ENCODE results near the gene C17orf50. TPM values are rescaled to one million over a fixed set of nuclear protein-coding genes. Genes with fewer than 3 reads are reported as not detected.

C17orf50 gene
- total and polyA plus RNA-seq, 3 experiments from 2014 or later: not detected

GRCh38 chr17:35763767-35764122, 3.1 kb downstream of the C17orf50 start:
- ChIA-PET POLR2A (interaction anchor here (0.7 to 4.6 kb wide), 5 partner anchors 18 to 451 kb away, joined by 3 to 66 read pairs (median 4); partner anchors contain the start of gene TAF15), CTCF (interaction anchor here (0.7 to 9.3 kb wide), 60 partner anchors 11 to 784 kb away, joined by 3 to 250 read pairs (median 4); partner anchors contain the start of genes CCL5, LIG3, MMP28 and RASL10B)
- peaks cover 0 to 2% (median 0%) of the 10 kb centered on the region in 3 donors for H3K36me3 Mint-ChIP-seq
- H3K9me3 Mint-ChIP-seq: no peaks in the 10 kb centered on the region
- H3K27ac ChIP-seq (ENCODE audit: low read depth, low read length): no peak overlapping the region
- no peaks in the 10 kb centered on the region for H3K27me3 ChIP-seq (ENCODE audit: insufficient read depth, low read length, poor library complexity, severe bottlenecking)
- no peaks in the 10 kb centered on the region for H3K36me3 ChIP-seq (ENCODE audit: insufficient read depth, low read length)
- no peaks in the 10 kb centered on the region for H3K27me3 Mint-ChIP-seq
- H3K4me1 ChIP-seq (ENCODE audit: insufficient read depth, low read length): peaks cover 8% of the 10 kb centered on the region
- H3K9me3 ChIP-seq (ENCODE audit: low read length): no peaks in the 10 kb centered on the region
- peak overlapping the region; percentile 88 to 99 (median 96) for H3K4me3 Mint-ChIP-seq
- peak overlapping the region in 1 of 8 donors; percentile 77 for H3K27ac Mint-ChIP-seq
- H3K4me3 ChIP-seq (ENCODE audit: low read length): peak overlapping the region; percentile 70
- DNase-seq: no peak
- peaks cover 7 to 9% (median 9%) of the 10 kb centered on the region in 3 donors for H3K4me1 Mint-ChIP-seq

GRCh38 chr17:35764123-35764991, 3.7 kb downstream of the C17orf50 start:
- Histone ChIP-seq H3K27me3 (ENCODE audit: insufficient read depth, low read length, poor library complexity, severe bottlenecking) (no peaks in the 10 kb centered on the region), H3K4me1 (ENCODE audit: insufficient read depth, low read length) (peaks cover 8% of the 10 kb centered on the region), H3K9me3 (ENCODE audit: low read length) (no peaks in the 10 kb centered on the region), H3K36me3 (ENCODE audit: insufficient read depth, low read length) (no peaks in the 10 kb centered on the region), H3K27ac (ENCODE audit: low read depth, low read length) (peak overlapping the region; percentile 17), H3K4me3 (ENCODE audit: low read length) (peak overlapping the region; percentile 70)
- ChIA-PET POLR2A (interaction anchor here (0.6 to 4.6 kb wide), 6 partner anchors 17 to 451 kb away, joined by 3 to 66 read pairs (median 4); partner anchors contain the start of gene TAF15), CTCF (interaction anchor here (0.7 to 9.3 kb wide), 61 partner anchors 10 to 784 kb away, joined by 3 to 250 read pairs (median 4); partner anchors contain the start of genes CCL5, LIG3, MMP28 and TAF15)
- Mint-ChIP-seq H3K4me3 (peak overlapping the region; percentile 88 to 99 (median 96)), H3K27ac (peak overlapping the region; percentile 65 to 96 (median 86)), H3K9me3 (no peaks in the 10 kb centered on the region), H3K36me3 (peaks cover 0 to 2% (median 0%) of the 10 kb centered on the region in 3 donors), H3K4me1 (peaks cover 7 to 9% (median 9%) of the 10 kb centered on the region in 3 donors), H3K27me3 (no peaks in the 10 kb centered on the region)
- DNase-seq: peak; percentile 77 to 86 (median 84)

GRCh38 chr17:35765086-35765710, 4.5 kb downstream of the C17orf50 start:
- Histone ChIP-seq H3K36me3 (ENCODE audit: insufficient read depth, low read length) (no peaks in the 10 kb centered on the region), H3K27ac (ENCODE audit: low read depth, low read length) (no peak overlapping the region), H3K4me3 (ENCODE audit: low read length) (peak overlapping the region; percentile 70), H3K4me1 (ENCODE audit: insufficient read depth, low read length) (peaks cover 8% of the 10 kb centered on the region), H3K9me3 (ENCODE audit: low read length) (no peaks in the 10 kb centered on the region), H3K27me3 (ENCODE audit: insufficient read depth, low read length, poor library complexity, severe bottlenecking) (no peaks in the 10 kb centered on the region)
- Mint-ChIP-seq H3K4me3 (peak overlapping the region; percentile 88 to 99 (median 96)), H3K9me3 (no peaks in the 10 kb centered on the region), H3K36me3 (peaks cover 0 to 2% (median 0%) of the 10 kb centered on the region in 3 donors), H3K27me3 (no peaks in the 10 kb centered on the region), H3K27ac (peak overlapping the region in 7 of 8 donors; percentile 65 to 96 (median 89)), H3K4me1 (peaks cover 7 to 9% (median 9%) of the 10 kb centered on the region in 3 donors)
- ChIA-PET CTCF (interaction anchor here (0.9 to 9.3 kb wide), 12 partner anchors 11 to 308 kb away, joined by 3 to 250 read pairs (median 6); partner anchors contain the start of genes MMP28 and TAF15), POLR2A (interaction anchor here (4.6 kb wide), 1 partner anchor 44 kb away, joined by 66 read pairs; the partner anchor contains the start of gene TAF15)
- DNase-seq: no peak

GRCh38 chr17:35765756-35766488, 5.2 kb downstream of the C17orf50 start:
- Histone ChIP-seq H3K4me3 (ENCODE audit: low read length) (no peak overlapping the region), H3K27me3 (ENCODE audit: insufficient read depth, low read length, poor library complexity, severe bottlenecking) (no peaks in the 10 kb centered on the region), H3K4me1 (ENCODE audit: insufficient read depth, low read length) (peaks cover 8% of the 10 kb centered on the region), H3K9me3 (ENCODE audit: low read length) (no peaks in the 10 kb centered on the region), H3K36me3 (ENCODE audit: insufficient read depth, low read length) (no peaks in the 10 kb centered on the region), H3K27ac (ENCODE audit: low read depth, low read length) (no peak overlapping the region)
- H3K27ac Mint-ChIP-seq: no peak overlapping the region
- H3K36me3 Mint-ChIP-seq: peaks cover 0 to 2% (median 0%) of the 10 kb centered on the region in 3 donors
- no peaks in the 10 kb centered on the region for H3K27me3 Mint-ChIP-seq
- DNase-seq: no peak
- ChIA-PET CTCF (interaction anchor here (0.9 to 9.3 kb wide), 5 partner anchors 15 to 307 kb away, joined by 3 to 250 read pairs (median 25); partner anchors contain the start of gene TAF15), POLR2A (interaction anchor here (4.6 kb wide), 1 partner anchor 43 kb away, joined by 66 read pairs; the partner anchor contains the start of gene TAF15)
- peaks cover 7 to 9% (median 9%) of the 10 kb centered on the region in 3 donors for H3K4me1 Mint-ChIP-seq
- peak overlapping the region in 1 of 7 donors; percentile 23 for H3K4me3 Mint-ChIP-seq
- no peaks in the 10 kb centered on the region for H3K9me3 Mint-ChIP-seq

- Histone ChIP-seq H3K4me1 (ENCODE audit: insufficient read depth, low read length) (peaks cover 8% of the 10 kb centered on the region), H3K9me3 (ENCODE audit: low read length) (no peaks in the 10 kb centered on the region), H3K27me3 (ENCODE audit: insufficient read depth, low read length, poor library complexity, severe bottlenecking) (no peaks in the 10 kb centered on the region), H3K36me3 (ENCODE audit: insufficient read depth, low read length) (no peaks in the 10 kb centered on the region), H3K4me3 (ENCODE audit: low read length) (no peak overlapping the region), H3K27ac (ENCODE audit: low read depth, low read length) (no peak overlapping the region)
- peaks cover 0 to under 1% (median 0%) of the 10 kb centered on the region in 3 donors for H3K36me3 Mint-ChIP-seq
- H3K27ac Mint-ChIP-seq: no peak overlapping the region
- no peak for DNase-seq
- no peaks in the 10 kb centered on the region for H3K27me3 Mint-ChIP-seq
- H3K4me1 Mint-ChIP-seq: peaks cover 7 to 9% (median 9%) of the 10 kb centered on the region in 3 donors
- ChIA-PET POLR2A (interaction anchor here (4.6 kb wide), 1 partner anchor 43 kb away, joined by 66 read pairs; the partner anchor contains the start of gene TAF15), CTCF (interaction anchor here (9.3 kb wide), 1 partner anchor 42 kb away, joined by 250 read pairs; the partner anchor contains the start of gene TAF15)
- no peak overlapping the region for H3K4me3 Mint-ChIP-seq
- H3K9me3 Mint-ChIP-seq: no peaks in the 10 kb centered on the region
Observed at GRCh38 chr17:35766489-35766877, 5.8 kb downstream of the C17orf50 start.

GRCh38 chr17:35766903-35767510, 6.3 kb downstream of the C17orf50 start:
- H3K9me3 ChIP-seq (ENCODE audit: low read length): no peaks in the 10 kb centered on the region
- peaks cover 7 to 9% (median 9%) of the 10 kb centered on the region in 3 donors for H3K4me1 Mint-ChIP-seq
- H3K27me3 Mint-ChIP-seq: peaks cover 0 to under 1% of the 10 kb centered on the region in 2 donors
- no peaks in the 10 kb centered on the region for H3K9me3 Mint-ChIP-seq
- H3K36me3 ChIP-seq (ENCODE audit: insufficient read depth, low read length): no peaks in the 10 kb centered on the region
- no peaks in the 10 kb centered on the region for H3K27me3 ChIP-seq (ENCODE audit: insufficient read depth, low read length, poor library complexity, severe bottlenecking)
- ChIA-PET POLR2A (interaction anchor here (4.6 kb wide), 1 partner anchor 42 kb away, joined by 66 read pairs; the partner anchor contains the start of gene TAF15), CTCF (interaction anchor here (1.2 to 9.3 kb wide), 3 partner anchors 18 to 382 kb away, joined by 3 to 250 read pairs (median 4); partner anchors contain the start of gene TAF15)
- H3K27ac Mint-ChIP-seq: no peak overlapping the region
- H3K4me3 Mint-ChIP-seq: peak overlapping the region in 1 of 7 donors; percentile 43
- no peak overlapping the region for H3K4me3 ChIP-seq (ENCODE audit: low read length)
- no peak for DNase-seq
- no peaks in the 10 kb centered on the region for H3K36me3 Mint-ChIP-seq
- peaks cover 8% of the 10 kb centered on the region for H3K4me1 ChIP-seq (ENCODE audit: insufficient read depth, low read length)
- H3K27ac ChIP-seq (ENCODE audit: low read depth, low read length): no peak overlapping the region

- POLR2A ChIA-PET: no interaction called here
- CTCF ChIA-PET: interaction anchor here (1.1 to 1.8 kb wide), 2 partner anchors 22 to 40 kb away, joined by 3 to 6 read pairs; no protein-coding TSS in a partner anchor
- no peak for DNase-seq
- H3K9me3 Mint-ChIP-seq: no peaks in the 10 kb centered on the region
- no peak overlapping the region for H3K4me3 ChIP-seq (ENCODE audit: low read length)
- no peaks in the 10 kb centered on the region for H3K27me3 ChIP-seq (ENCODE audit: insufficient read depth, low read length, poor library complexity, severe bottlenecking)
- peaks cover 7 to 9% (median 9%) of the 10 kb centered on the region in 3 donors for H3K4me1 Mint-ChIP-seq
- no peaks in the 10 kb centered on the region for H3K9me3 ChIP-seq (ENCODE audit: low read length)
- H3K27ac ChIP-seq (ENCODE audit: low read depth, low read length): no peak overlapping the region
- no peaks in the 10 kb centered on the region for H3K36me3 ChIP-seq (ENCODE audit: insufficient read depth, low read length)
- H3K27me3 Mint-ChIP-seq: peaks cover 1 to 8% of the 10 kb centered on the region in 2 donors
- H3K4me3 Mint-ChIP-seq: no peak overlapping the region
- peaks cover 8% of the 10 kb centered on the region for H3K4me1 ChIP-seq (ENCODE audit: insufficient read depth, low read length)
- H3K27ac Mint-ChIP-seq: no peak overlapping the region
- H3K36me3 Mint-ChIP-seq: no peaks in the 10 kb centered on the region
Observed at GRCh38 chr17:35768797-35769196, 8.1 kb downstream of the C17orf50 start.

All from CD8-positive, alpha-beta memory T cell (primary cell).